CD4-positive, alpha-beta memory T cell (primary cell): Measurements from ENCODE around the gene GTF3C1. TPM values are rescaled to one million over a fixed set of nuclear protein-coding genes. Genes with fewer than 3 reads are reported as not detected.

ENCODE experiments used
- polyA plus RNA-seq, 2 donors: library from polyadenylated mRNA; unstranded; fragments of 300-500 nt; fragmentation: Illumina TruSeq; gene quantifications; one replicate each; pipeline ENCODE4 v1.2.3, GENCODE V29; 2021
- total RNA-seq, 2 experiments: library from RNA; stranded (reverse); gene quantifications; one replicate each; pipeline ENCODE4 v1.2.3, GENCODE V29; 2021

GTF3C1 gene
- total and polyA plus RNA-seq, 4 experiments from 2014 or later: 4.8 to 53.1 (median 39.5) TPM

Other genes with a start within 250 kb of the GTF3C1 start
- gene IL4R, start 235.9 kb downstream of the GTF3C1 start, total RNA-seq: 100 to 1,000 TPM; 143 to 152 TPM
- gene IL4R, start 235.9 kb downstream of the GTF3C1 start, polyA plus RNA-seq: 10 to 100 TPM; 32.6 to 66.1 TPM
- gene IL21R, start 147.7 kb downstream of the GTF3C1 start, total RNA-seq: 10 to 100 TPM; 28.3 to 29.1 TPM
- gene IL21R, start 147.7 kb downstream of the GTF3C1 start, polyA plus RNA-seq: 10 to 100 TPM; 18.4 to 28.3 TPM
- gene KATNIP, start 231 bp upstream of the GTF3C1 start, total RNA-seq: 10 to 100 TPM; 18.4 to 22.9 TPM
- gene KATNIP, start 231 bp upstream of the GTF3C1 start, polyA plus RNA-seq: 1 to 10 TPM in 1 of 2 donors, under 1 TPM in 1; 0.31 to 7.4 TPM